ENCODE results near the gene KISS1R.
A peak's percentile ranks its signal among the peaks of the same experiment; 100 is the strongest.

KISS1R gene

GRCh38 chr19:920051-920864 is 3.1 kb downstream of the KISS1R start:
- peak; percentile 30 for DNase-seq (ENCODE audit: low read depth)

GRCh38 chr19:924553-925086 is 7.5 kb downstream of the KISS1R start:
- no peak for DNase-seq (ENCODE audit: low read depth)

- no peak for DNase-seq (ENCODE audit: low read depth)
These were observed 8.0 kb downstream of the KISS1R start for GRCh38 chr19:925087-925525.

- DNase-seq (ENCODE audit: low read depth): peak; percentile 86
These were observed 8.6 kb downstream of the KISS1R start, which contains the start of gene ARID3A for GRCh38 chr19:925526-926322. Gene ARID3A (plus strand): TSS chr19:926035. CDS start chr19:929529, 3,494 bp downstream.

- DNase-seq (ENCODE audit: low read depth): no peak
These were observed 9.1 kb downstream of the KISS1R start for GRCh38 chr19:926323-926588.

GRCh38 chr19:926589-927350 is 9.6 kb downstream of the KISS1R start:
- peak; percentile 65 for DNase-seq (ENCODE audit: low read depth)

- no peak for DNase-seq (ENCODE audit: low read depth)
These were observed 10.2 kb downstream of the KISS1R start for GRCh38 chr19:927351-927779.

GRCh38 chr19:927780-928401 is 10.8 kb downstream of the KISS1R start:
- no peak for DNase-seq (ENCODE audit: low read depth)

GRCh38 chr19:928471-929202 is 11.5 kb downstream of the KISS1R start:
- DNase-seq (ENCODE audit: low read depth): peak; percentile 70

- DNase-seq (ENCODE audit: low read depth): no peak
These were observed 12.2 kb downstream of the KISS1R start for GRCh38 chr19:929203-929890.

GRCh38 chr19:929891-930258 is 12.7 kb downstream of the KISS1R start:
- DNase-seq (ENCODE audit: low read depth): no peak

- no peak for DNase-seq (ENCODE audit: low read depth)
These were observed 14.9 kb downstream of the KISS1R start for GRCh38 chr19:931860-932647.

GRCh38 chr19:932648-933552 is 15.8 kb downstream of the KISS1R start:
- peak; percentile 91 for DNase-seq (ENCODE audit: low read depth)

- DNase-seq (ENCODE audit: low read depth): no peak
These were observed 16.4 kb downstream of the KISS1R start for GRCh38 chr19:933553-933882.

- DNase-seq (ENCODE audit: low read depth): no peak
These were observed 17.2 kb downstream of the KISS1R start for GRCh38 chr19:934197-934840.

- peak; percentile 52 for DNase-seq (ENCODE audit: low read depth)
These were observed 17.8 kb downstream of the KISS1R start for GRCh38 chr19:934865-935479.

- DNase-seq (ENCODE audit: low read depth): no peak
These were observed 19.0 kb downstream of the KISS1R start for GRCh38 chr19:936175-936546.

- no peak for DNase-seq (ENCODE audit: low read depth)
These were observed 20.1 kb downstream of the KISS1R start for GRCh38 chr19:937259-937694.
